ENCODE data around the gene EIF2AK3.
A peak's percentile ranks its signal among the peaks of the same experiment; 100 is the strongest.
"Not testable (repeated sequence)": the region's sequence is repeated elsewhere in the genome, so short reads cannot be mapped to it uniquely, and the experiment has no call there.

The EIF2AK3 gene

DNA sequence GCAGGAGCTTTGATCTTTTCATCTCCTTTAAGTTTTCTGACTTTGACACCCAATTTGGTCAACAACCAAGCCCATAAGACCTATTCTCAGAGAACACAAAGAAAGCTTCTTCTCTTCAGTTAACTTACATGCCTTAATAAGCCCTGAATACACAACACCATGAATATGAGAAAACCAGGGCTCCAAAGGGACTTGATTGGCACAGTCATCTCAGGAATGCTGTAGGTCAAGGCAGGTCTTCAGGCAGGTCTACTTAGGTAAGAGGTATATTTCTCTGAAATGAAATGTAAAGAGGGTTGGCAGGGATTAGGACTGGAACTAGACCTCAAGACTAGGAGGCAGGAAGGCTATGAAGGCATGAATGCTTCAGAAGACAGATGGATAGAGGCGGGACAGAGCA lies 24.4 kb upstream of the EIF2AK3 start:
- FAIRE-seq (no peak), DNase-seq (ENCODE audit: insufficient read length, low spot score) (no peak)

DNA sequence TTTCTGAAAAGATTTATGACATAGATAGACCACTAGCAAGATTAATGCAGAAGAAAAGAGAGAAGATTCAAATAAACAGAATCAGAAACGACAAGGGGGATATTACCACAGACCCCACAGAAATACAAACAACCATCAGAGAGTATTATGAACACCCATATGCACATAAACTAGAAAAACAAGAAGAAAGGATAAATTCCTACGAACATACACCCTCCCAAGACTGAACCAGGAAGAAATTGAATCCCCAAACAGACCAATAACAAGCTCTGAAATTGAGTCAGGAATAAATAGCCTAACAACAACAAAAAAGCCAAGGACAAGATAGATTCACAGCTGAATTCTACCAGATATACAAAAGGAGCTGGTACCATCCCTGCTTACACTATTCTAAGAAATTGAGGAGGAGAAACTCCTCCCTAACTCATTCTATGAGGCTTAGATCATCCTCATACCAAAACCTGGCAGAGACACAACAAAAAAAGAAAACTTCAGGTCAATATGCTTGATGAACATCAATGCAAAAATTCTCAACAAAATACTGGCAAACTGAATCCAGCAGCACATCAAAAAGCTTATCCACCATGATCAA lies 18.1 kb upstream of the EIF2AK3 start:
- not testable (repeated sequence) for FAIRE-seq; DNase-seq (ENCODE audit: insufficient read length, low spot score)

More for the DNA sequence above, 24.4 kb upstream of the EIF2AK3 start:
- TF ChIP-seq POLR2A (IDR thresholded peaks at IDR 0.05; ENCODE audit: low read depth, low read length) = no peak

DNA sequence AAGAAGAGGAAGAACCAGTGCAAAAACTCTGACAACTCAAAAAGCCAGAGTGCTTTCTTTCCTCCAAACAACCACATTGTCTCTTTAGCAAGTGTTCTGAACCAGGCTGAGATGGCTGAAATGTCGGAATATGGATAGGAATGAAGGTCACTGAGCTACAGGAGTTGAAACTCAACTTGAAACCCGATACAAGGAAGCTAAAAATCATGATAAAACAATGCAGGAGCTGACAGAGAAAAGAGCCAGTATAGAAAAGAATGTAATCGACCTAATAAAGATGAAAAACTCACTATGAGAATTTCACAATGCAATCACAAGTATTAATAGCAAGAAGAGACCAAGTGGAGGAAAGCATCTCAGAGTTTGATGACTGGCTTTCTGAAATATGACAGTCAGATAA lies 15.0 kb upstream of the EIF2AK3 start:
- DNase-seq (ENCODE audit: insufficient read length, low spot score) (no peak), FAIRE-seq (no peak)
- TF ChIP-seq POLR2A (IDR thresholded peaks at IDR 0.05; ENCODE audit: low read depth, low read length) = no peak

DNA sequence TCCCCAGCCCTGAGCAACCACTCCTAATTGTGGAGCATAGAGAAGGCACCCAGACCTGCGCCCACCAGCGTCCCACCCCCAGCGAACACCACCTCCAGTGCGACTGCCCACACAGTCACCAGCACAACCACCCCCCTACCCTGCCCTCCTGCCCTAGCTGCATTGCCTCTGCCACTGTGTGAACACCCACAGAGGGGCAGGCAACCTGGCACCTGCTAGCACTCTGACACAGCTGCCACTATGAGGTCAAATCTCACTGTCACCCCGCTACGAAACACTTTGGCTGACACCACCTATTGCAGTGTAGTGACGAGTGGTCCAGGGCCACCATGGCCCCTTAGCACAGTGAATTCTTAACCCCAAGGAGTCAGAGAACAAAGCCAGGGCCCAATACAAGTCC lies 14.1 kb upstream of the EIF2AK3 start:
- DNase-seq (ENCODE audit: insufficient read length, low spot score) = no peak
- no peak for FAIRE-seq
- TF ChIP-seq POLR2A (IDR thresholded peaks at IDR 0.05; ENCODE audit: low read depth, low read length) = no peak

DNA sequence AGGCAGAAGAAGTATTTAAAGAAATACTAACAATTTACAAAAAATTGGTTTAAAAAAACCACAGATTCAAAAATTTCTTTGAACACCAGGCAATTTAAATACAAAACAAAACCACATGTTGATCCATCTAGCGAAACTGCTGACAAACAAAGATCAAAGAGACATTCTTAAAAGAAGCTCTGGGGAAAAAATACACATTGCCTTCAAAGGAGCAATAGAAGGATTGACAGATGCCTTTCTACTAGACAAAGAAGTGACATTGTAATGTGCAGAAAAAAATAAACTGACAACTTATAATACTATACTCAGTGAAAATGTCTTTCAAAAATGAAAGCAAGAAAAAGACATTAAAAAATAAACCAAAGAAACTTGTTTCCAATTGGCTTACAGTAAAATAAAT lies 12.6 kb upstream of the EIF2AK3 start:
- no peak for TF ChIP-seq POLR2A (IDR thresholded peaks at IDR 0.05; ENCODE audit: low read depth, low read length)
- DNase-seq (ENCODE audit: insufficient read length, low spot score) = no peak
- no peak for FAIRE-seq

DNA sequence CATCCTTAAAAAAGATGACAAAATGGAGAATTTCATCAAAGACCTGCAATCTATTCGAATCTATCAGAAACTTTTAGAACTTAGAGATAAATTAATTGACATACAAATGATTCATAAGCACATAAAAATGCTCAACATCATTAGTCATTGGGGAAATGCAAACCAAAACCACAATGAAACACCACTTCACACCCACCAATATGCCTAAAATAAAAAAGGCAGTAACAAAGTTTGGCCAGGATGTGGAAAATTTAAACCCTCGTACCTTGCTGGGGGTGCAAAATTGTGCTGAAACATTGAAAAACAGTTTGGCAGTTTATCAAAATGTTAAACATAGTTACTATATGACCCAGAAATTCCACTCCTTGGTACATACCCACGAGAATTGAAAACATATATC lies 11.5 kb upstream of the EIF2AK3 start:
- DNase-seq (ENCODE audit: insufficient read length, low spot score) = no peak
- no peak for FAIRE-seq
- no peak for TF ChIP-seq POLR2A (IDR thresholded peaks at IDR 0.05; ENCODE audit: low read depth, low read length)

DNA sequence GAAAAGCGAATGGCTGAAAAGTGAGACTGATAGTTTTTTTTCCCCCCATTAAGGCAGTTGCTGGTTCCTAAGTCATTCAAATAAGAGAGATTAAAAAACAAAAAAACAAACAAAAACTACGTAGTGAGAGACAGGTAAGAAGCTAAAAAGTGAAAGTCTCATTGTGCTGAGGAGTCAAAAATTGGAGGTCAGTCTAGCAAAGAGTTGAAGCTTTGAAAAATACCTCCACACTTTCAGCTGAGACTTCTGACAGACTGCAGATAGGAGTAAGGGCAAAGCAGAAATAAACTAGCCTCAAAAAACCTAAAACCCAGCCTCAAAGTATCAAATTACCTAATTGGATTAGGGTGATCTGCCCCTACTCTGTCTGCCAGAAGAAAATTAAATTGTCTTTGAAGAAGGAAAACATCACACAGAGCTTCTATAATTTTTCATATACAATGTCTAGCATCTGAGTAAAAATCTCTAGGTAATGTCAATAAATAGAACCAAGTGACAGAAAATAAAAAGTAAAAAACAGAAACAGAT lies 10.9 kb upstream of the EIF2AK3 start:
- no peak for FAIRE-seq
- no peak for DNase-seq (ENCODE audit: insufficient read length, low spot score)
- TF ChIP-seq POLR2A (IDR thresholded peaks at IDR 0.05; ENCODE audit: low read depth, low read length) = no peak

DNA sequence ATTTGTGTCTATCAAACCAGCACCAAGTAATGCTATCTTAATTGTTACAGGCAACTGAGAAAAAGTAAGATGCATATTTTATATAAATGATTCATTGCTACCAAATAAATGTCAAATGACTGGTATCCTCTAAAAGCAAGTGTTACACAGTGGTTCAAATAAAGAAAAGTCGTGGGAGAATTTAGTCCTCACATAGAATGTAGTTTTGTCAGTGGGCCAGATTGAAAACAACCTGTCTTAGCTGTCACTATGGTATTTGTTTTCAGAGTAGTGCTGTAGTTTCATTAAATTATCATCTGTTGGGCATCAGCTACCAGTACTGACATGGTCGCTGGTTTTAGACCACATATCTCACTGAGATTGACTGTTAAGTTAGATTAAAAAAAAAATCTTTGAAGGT lies 10.2 kb upstream of the EIF2AK3 start:
- FAIRE-seq (no peak), DNase-seq (ENCODE audit: insufficient read length, low spot score) (no peak)
- TF ChIP-seq POLR2A (IDR thresholded peaks at IDR 0.05; ENCODE audit: low read depth, low read length) = no peak

DNA sequence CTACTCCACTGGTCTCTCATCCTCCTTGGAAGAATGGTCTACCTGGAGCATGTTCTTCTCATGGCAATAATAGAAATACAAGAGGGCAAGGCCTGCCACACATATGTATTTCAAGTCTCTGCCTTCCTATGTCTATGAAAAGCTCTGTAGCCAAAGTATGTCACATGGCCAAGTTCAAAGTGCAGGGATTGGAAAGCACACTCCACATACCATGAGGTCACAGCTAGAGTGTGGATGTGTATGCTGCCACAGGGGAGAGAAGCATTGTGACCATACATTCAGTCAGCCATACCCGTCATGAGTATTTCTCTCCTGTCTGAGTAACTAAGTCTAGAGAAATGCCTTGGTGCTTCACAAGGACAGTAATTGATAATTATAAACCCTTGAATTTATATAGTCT lies 8.8 kb upstream of the EIF2AK3 start:
- DNase-seq (ENCODE audit: insufficient read length, low spot score) (no peak), FAIRE-seq (no peak)
- TF ChIP-seq POLR2A (IDR thresholded peaks at IDR 0.05; ENCODE audit: low read depth, low read length) = no peak

DNA sequence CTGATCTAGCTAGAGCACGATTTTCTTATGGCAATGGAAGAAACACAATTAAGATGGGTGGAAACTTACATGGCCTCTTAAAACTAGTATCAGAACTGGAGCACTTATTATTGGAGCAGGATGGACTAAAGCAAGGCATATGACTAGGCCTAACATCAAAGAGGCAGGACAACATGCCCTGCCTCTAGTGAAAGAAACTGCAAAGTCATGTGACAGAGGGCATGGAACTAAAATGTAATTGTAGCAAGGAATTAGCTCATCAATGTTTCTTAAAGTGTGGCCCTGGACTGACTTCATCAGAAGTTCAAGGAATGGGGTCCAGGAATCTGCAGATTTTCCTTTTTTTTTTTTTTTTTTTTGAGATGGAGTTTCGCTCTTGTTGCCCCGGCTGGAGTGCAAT lies 5.3 kb upstream of the EIF2AK3 start:
- TF ChIP-seq POLR2A (IDR thresholded peaks at IDR 0.05; ENCODE audit: low read depth, low read length) = no peak
- FAIRE-seq = no peak
- no peak for DNase-seq (ENCODE audit: insufficient read length, low spot score)

DNA sequence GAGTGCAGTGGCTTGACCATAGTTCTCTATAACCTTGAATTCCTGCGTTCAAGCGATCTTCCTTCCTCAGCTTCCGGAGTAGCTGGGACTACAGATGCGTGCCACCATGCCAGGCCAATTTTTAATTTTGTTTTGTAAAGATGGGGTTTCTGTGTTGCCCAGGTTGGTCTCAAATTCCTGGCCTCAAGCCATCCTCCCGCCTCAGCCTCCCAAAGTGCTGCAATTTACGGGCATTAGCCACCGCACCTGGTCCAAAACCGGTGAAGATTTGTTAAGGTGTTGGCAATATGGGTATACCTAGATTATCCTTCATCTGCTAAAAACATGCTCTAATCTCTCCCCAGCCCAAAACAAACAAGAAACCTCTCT lies 1.3 kb upstream of the EIF2AK3 start:
- TF ChIP-seq POLR2A (IDR thresholded peaks at IDR 0.05; ENCODE audit: low read depth, low read length) = no peak
- DNase-seq (ENCODE audit: insufficient read length, low spot score) (no peak), FAIRE-seq (no peak)

DNA sequence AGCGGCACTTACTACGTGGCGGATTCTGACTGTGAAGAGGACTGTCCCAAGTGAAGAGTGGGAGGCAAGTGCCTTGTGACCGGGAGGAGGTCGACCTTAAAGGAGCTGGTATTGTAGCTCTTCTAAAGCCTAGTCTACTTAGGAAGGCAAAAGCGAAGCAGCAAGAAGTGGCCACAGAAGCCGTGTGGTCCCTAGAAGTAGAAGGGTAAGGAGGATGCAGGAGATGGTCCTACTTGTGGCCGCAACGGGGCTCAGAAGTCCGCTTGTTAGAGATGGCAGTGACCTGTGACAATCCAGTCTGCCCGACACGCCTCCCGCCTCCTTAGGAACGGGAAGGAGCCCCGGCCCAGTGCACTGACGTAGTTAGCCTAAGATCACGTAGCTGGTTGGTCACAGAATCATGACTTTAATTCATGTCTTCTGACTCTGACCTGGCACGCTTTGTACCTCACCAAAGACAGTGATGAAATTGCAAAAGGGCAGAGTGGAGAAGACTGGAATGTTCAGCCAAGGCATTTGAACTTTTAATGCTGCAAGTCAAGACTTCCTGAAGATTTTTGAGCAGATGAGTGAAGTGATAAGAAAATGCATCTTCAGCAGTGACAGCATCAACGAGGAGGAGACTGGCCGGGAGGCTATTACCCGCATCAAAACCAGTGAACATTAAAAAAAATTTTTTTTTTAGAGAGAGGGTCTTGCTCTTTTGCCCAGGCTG lies 749 bp upstream of the EIF2AK3 start:
- no peak for FAIRE-seq

DNA sequence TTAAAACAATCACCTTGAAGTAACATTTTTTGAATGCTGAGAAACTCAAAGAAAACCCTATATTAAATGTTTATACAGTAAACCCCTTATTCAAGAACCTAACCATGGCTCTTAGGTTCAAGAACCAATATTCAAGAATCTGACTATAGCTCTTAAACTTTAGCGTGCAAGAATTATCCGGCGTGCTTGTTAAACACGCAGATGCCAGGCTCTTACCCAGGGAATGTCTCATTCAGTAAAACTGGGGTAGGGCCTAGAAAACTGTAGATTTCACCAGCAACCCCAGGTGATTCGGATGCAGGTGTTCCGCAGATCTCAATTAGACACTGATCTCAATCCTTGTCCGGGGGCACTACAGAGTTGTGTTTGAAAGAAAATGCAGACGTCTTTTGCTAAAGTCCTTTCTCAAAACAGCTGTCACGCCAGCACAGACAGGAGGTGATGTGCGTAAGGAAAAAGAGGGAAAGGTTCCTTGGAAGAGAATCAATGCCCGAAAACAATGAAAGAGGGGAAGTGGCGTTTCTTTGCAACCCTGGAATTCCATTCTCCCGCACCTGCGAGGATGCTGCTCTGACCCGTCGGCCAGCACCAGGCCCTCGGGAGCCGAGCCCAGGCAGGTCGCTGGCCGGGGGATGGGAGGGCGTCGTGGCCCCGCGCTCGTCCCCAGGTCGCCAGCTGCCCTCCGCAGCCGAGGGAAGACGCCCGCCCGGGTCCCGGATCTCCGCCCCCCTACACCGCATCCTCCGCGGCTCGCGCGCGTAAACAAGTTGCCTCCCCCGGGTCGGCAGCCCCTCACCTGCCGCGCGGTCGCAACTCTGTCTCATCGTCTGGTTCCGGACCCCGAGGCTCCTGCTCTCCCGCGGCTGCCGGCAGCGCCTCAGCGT lies 851 bp downstream of the EIF2AK3 start:
- peak; percentile 6 for DNase-seq (ENCODE audit: insufficient read length, low spot score)
- TF ChIP-seq POLR2A (IDR thresholded peaks at IDR 0.05; ENCODE audit: low read depth, low read length) = no peak
- no peak for FAIRE-seq

More for the DNA sequence above, 749 bp upstream of the EIF2AK3 start:
- TF ChIP-seq POLR2A (IDR thresholded peaks at IDR 0.05; ENCODE audit: low read depth, low read length) = peak; percentile 81
- DNase-seq (ENCODE audit: insufficient read length, low spot score) = peak; percentile 69

DNA sequence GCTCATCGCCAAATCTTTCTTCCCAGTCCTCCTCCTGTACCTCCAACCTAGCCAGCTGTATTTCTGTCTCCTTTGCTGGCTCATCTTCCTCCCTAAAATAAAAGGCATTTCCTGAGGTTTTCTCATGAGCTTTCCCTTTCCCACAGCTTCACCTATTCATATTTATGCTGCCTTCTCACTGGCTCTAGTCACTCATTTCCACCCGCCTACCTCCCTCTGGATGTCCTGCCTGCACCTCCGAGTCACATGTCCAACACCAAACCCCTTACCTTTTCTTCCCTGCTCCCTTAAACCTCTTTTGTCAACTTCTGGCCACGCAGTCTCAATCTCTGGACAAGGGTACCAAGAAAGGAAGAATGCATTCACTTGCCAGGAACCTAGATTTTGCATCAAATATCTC lies 2.8 kb downstream of the EIF2AK3 start:
- no peak for FAIRE-seq
- TF ChIP-seq POLR2A (IDR thresholded peaks at IDR 0.05; ENCODE audit: low read depth, low read length) = no peak
- DNase-seq (ENCODE audit: insufficient read length, low spot score) = no peak

DNA sequence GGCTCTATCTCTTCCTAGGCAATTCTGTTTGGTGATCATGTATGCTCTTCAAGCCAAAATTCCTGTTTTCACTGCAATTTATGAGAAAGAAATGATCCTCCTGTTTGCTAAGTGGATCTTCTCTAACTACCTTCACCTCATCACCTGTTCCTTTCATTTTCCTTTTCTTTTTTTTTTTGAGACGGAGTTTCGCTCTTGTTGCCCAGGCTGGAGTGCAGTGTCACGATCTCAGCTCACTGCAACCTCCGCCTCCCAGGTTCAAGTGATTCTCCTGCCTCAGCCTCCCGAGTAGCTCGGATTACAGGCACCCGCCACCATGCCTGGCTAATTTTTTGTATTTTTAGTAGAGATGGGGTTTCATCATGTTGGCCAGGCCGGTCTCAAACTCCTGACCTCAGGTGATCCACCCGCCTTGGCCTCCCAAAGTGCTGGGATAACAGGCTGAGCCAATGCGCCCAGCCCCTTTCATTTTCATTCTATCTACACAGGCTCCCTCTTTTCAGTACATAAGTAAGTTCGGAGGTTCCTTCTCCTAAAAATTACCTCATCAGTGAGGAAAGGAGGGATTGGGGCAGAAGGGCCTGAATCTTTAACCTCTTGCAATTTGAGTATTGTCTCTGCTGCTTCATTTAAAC lies 3.3 kb downstream of the EIF2AK3 start:
- not testable (repeated sequence) for FAIRE-seq

More for the DNA sequence above, 3.3 kb downstream of the EIF2AK3 start:
- not testable (repeated sequence) for DNase-seq (ENCODE audit: insufficient read length, low spot score)
